ENCODE results near the gene GFI1B. TPM values are rescaled to one million over a fixed set of nuclear protein-coding genes. Genes with fewer than 3 reads are reported as not detected.

Gene GFI1B
- total RNA-seq, 1 experiment from 2014 or later = not detected

DNA sequence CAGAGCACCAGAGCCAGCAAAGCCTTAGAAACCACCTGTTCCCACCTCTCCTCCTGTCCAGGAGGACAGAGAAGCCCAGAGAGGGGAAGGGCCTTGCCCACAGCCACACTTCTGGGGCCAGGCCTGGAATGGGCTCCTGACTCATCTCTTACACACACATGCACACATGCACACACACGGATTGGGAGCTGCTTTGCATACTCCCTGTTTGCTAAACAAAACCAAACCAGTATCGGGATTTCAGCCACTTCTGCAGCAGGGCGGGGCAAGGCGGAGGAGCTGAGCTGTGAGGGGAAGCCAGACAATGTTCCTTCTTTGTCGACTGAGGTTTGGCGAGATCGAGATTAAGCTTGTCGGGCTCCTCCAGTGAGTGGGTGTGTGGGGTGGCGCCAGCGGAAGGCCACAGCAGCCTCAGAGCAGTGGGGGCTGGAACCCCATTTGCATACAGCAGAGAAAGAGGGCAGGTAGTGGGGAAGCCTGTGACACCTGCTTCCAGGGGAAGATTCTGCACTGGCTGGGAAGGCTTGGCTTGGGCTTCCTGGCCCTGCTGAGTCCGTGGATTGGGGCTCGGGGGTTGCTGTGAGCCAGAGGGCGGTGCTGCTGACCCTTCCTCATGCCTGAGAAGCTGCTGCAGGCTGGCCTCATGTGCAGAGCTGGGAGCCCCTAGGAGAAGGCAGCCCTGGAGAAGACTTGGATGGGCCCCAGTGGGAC is 16.1 kb downstream of the GFI1B start:
- ChIA-PET POLR2A (ENCODE audit: unreplicated experiment) (no interaction called here), CTCF (interaction anchor here (0.6 kb wide), 1 partner anchor 18 kb away, joined by 3 read pairs; no protein-coding TSS in a partner anchor)
- BruUV-seq (replicated peaks) = no TSS peak
- Histone ChIP-seq H3K79me2 (ENCODE audit: low read length) (no peaks in the 10 kb centered on the region), H3K9ac (ENCODE audit: low read length) (no peak overlapping the region), H2AFZ (ENCODE audit: low read length) (peak overlapping the region; percentile 54; the same call in 1 of the 2 replicates), H3K36me3 (ENCODE audit: low read depth, low read length) (no peaks in the 10 kb centered on the region), H3K9me2 (replicated peaks; ENCODE audit: low read length) (no peaks in the 10 kb centered on the region), H3K4me1 (ENCODE audit: insufficient read depth, low read length) (peaks cover 10% of the 10 kb centered on the region), H3K27ac (ENCODE audit: low read length) (no peak overlapping the region), H3K4me3 (ENCODE audit: low read length) (peak overlapping the region; percentile 46; the same call in 1 of the 2 replicates), H3K4me2 (ENCODE audit: low read length) (peak overlapping the region; percentile 80), H3F3A (ENCODE audit: low read length, unreplicated experiment) (no peaks in the 10 kb centered on the region), H4K20me1 (ENCODE audit: low read length) (no peaks in the 10 kb centered on the region), H3K9me3 (ENCODE audit: low read length) (no peaks in the 10 kb centered on the region), H3K27me3 (ENCODE audit: low read length) (no peaks in the 10 kb centered on the region)
- TF ChIP-seq CTCF (conservative IDR thresholded peaks at IDR 0.05; ENCODE audit: low read depth, low read length) = no peak
- TF ChIP-seq EZH2 (IDR thresholded peaks at IDR 0.05; ENCODE audit: low read length, unreplicated experiment) = no peak
- no peak for TF ChIP-seq EZH2phosphoT487 (IDR thresholded peaks at IDR 0.05; ENCODE audit: borderline replicate concordance, low read length)
- peak; percentile 70 for DNase-seq
- intact Hi-C loops (cut with micrococcal nuclease) = no loop called here
- ATAC-seq = peak; percentile 95

DNA sequence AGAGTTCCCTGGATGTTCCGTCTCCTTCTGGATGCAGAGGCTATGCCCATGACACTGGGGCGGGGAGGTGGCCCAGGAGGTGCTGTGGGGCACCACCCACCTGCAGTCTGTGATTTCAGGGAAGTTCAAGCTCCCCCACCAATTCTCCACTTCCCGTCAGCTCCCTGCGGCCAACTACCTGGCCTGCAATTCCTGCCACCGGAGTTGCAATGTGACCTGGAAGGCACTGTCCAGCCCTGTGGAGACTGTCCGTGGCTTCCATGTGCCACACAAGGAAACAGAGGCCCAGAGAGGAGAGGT is 16.6 kb downstream of the GFI1B start:
- intact Hi-C loops (cut with micrococcal nuclease) = no loop called here
- H3K4me1 ChIP-seq (ENCODE audit: insufficient read depth, low read length) = peaks cover 10% of the 10 kb centered on the region
- ATAC-seq (no peak), DNase-seq (no peak)
- peak overlapping the region; percentile 80; the same call in 1 of the 2 replicates for H3K4me2 ChIP-seq (ENCODE audit: low read length)
- BruUV-seq (replicated peaks) = no TSS peak
- no peaks in the 10 kb centered on the region for H3F3A ChIP-seq (ENCODE audit: low read length, unreplicated experiment)
- no peaks in the 10 kb centered on the region for H3K9me3 ChIP-seq (ENCODE audit: low read length)
- CTCF ChIA-PET = no interaction called here
- no peak overlapping the region for H2AFZ ChIP-seq (ENCODE audit: low read length)
- H3K36me3 ChIP-seq (ENCODE audit: low read depth, low read length) = no peaks in the 10 kb centered on the region
- H4K20me1 ChIP-seq (ENCODE audit: low read length) = no peaks in the 10 kb centered on the region
- POLR2A ChIA-PET (ENCODE audit: unreplicated experiment) = no interaction called here
- H3K27ac ChIP-seq (ENCODE audit: low read length) = no peak overlapping the region
- H3K9ac ChIP-seq (ENCODE audit: low read length) = no peak overlapping the region
- no peak for TF ChIP-seq EZH2 (IDR thresholded peaks at IDR 0.05; ENCODE audit: low read length, unreplicated experiment)
- no peak for TF ChIP-seq CTCF (conservative IDR thresholded peaks at IDR 0.05; ENCODE audit: low read depth, low read length)
- TF ChIP-seq EZH2phosphoT487 (IDR thresholded peaks at IDR 0.05; ENCODE audit: borderline replicate concordance, low read length) = no peak
- no peaks in the 10 kb centered on the region for H3K9me2 ChIP-seq (replicated peaks; ENCODE audit: low read length)
- H3K4me3 ChIP-seq (ENCODE audit: low read length) = no peak overlapping the region
- H3K79me2 ChIP-seq (ENCODE audit: low read length) = no peaks in the 10 kb centered on the region
- H3K27me3 ChIP-seq (ENCODE audit: low read length) = no peaks in the 10 kb centered on the region

DNA sequence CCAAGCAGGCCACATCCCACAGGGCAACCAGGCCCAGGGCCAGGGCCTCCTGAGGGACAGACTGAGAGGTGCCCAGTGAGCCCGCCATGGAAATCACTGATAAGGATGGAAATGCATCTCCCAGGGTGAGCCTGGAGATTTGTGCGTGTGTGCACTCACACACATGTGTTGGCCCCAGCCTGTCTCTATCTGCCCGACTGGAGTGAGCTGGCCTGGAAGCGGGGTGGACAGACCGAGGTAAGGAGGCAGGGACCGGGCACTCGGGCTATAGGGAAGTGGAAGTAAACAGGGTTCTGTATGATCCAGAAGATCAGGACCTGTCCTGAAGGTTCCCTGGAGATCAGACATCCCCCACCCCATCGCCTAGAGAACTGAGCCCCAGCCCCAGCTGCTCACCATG is 17.4 kb downstream of the GFI1B start:
- POLR2A ChIA-PET (ENCODE audit: unreplicated experiment) = no interaction called here
- Histone ChIP-seq H3K4me1 (ENCODE audit: insufficient read depth, low read length) (peaks cover 10% of the 10 kb centered on the region), H3K27ac (ENCODE audit: low read length) (no peak overlapping the region), H3F3A (ENCODE audit: low read length, unreplicated experiment) (no peaks in the 10 kb centered on the region), H3K27me3 (ENCODE audit: low read length) (no peaks in the 10 kb centered on the region), H4K20me1 (ENCODE audit: low read length) (no peaks in the 10 kb centered on the region), H3K79me2 (ENCODE audit: low read length) (no peaks in the 10 kb centered on the region), H3K4me2 (ENCODE audit: low read length) (no peak overlapping the region), H3K9me3 (ENCODE audit: low read length) (no peaks in the 10 kb centered on the region), H2AFZ (ENCODE audit: low read length) (no peak overlapping the region), H3K9ac (ENCODE audit: low read length) (no peak overlapping the region), H3K4me3 (ENCODE audit: low read length) (no peak overlapping the region), H3K9me2 (replicated peaks; ENCODE audit: low read length) (no peaks in the 10 kb centered on the region), H3K36me3 (ENCODE audit: low read depth, low read length) (no peaks in the 10 kb centered on the region)
- ATAC-seq (no peak), DNase-seq (no peak)
- intact Hi-C loops (cut with micrococcal nuclease) = no loop called here
- no peak for TF ChIP-seq CTCF (conservative IDR thresholded peaks at IDR 0.05; ENCODE audit: low read depth, low read length)
- TF ChIP-seq EZH2 (IDR thresholded peaks at IDR 0.05; ENCODE audit: low read length, unreplicated experiment) = no peak
- TF ChIP-seq EZH2phosphoT487 (IDR thresholded peaks at IDR 0.05; ENCODE audit: borderline replicate concordance, low read length) = no peak
- no TSS peak for BruUV-seq (replicated peaks)
- CTCF ChIA-PET = no interaction called here

Measured in PC-3 (cell line).